ENCODE results near the gene ANKS3.

DNA sequence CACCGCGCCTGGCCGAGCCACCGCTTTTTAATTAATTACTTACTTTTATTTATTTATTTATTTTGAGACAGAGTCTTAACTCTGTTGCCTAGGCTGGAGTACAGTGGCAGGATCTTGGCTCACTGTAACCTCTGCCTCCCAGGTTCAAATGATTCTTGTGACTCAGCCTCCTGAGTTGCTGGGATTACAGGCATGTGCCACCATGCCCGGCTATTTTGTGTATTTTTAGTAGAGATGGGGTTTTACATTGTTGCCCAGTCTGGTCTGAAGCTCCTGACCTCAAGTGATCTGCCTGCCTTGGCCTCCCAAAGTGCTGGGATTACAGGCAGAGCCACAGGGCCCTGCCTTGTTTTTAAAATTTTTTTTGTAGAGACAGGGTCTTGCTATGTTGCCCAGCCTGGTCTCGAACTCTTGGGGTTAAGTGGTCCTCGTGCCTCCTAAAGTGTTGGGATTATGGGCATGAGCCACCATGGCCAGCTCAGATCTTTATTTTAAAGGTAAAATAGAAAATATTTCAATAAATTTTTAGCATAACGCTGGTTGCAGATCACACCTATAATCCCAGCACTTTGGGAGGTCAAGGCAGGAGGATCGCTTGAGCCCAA lies 59.0 kb downstream of the ANKS3 start:
- no peak for TF ChIP-seq CTCF (IDR thresholded peaks at IDR 0.05)
- TF ChIP-seq POLR2A (IDR thresholded peaks at IDR 0.05; ENCODE audit: low read length), result no peak
- TF ChIP-seq SMC3 (IDR thresholded peaks at IDR 0.05), result no peak
- TF ChIP-seq RAD21 (conservative IDR thresholded peaks at IDR 0.05 in 1 of 2, IDR thresholded peaks at IDR 0.05 in 1 of 2), result no peak
- TF ChIP-seq MYC (IDR thresholded peaks at IDR 0.05; ENCODE audit: borderline replicate concordance, low read length), result no peak

Measured in A549 (cell line).